ENCODE results near the gene PTGDS.

- no peak for TF ChIP-seq ESRRG (CRISPR knock-in tag; IDR thresholded peaks at IDR 0.05)
- no peak for TF ChIP-seq POU6F1 (CRISPR knock-in tag; IDR thresholded peaks at IDR 0.05; ENCODE audit: borderline replicate concordance, low read depth)
- TF ChIP-seq ZFP30 (CRISPR knock-in tag; IDR thresholded peaks at IDR 0.05): no peak
- no peak for TF ChIP-seq RARB (CRISPR knock-in tag; IDR thresholded peaks at IDR 0.05)
- no peak for TF ChIP-seq BACH2 (CRISPR knock-in tag; IDR thresholded peaks at IDR 0.05; ENCODE audit: borderline replicate concordance)
- TF ChIP-seq CSDC2 (CRISPR knock-in tag; IDR thresholded peaks at IDR 0.05): no peak
- TF ChIP-seq PATZ1 (CRISPR knock-in tag; IDR thresholded peaks at IDR 0.05; ENCODE audit: borderline replicate concordance): no peak
- no peak for TF ChIP-seq CREB5 (CRISPR knock-in tag; IDR thresholded peaks at IDR 0.05; ENCODE audit: low read depth)
- TF ChIP-seq GLIS3 (CRISPR knock-in tag; IDR thresholded peaks at IDR 0.05): no peak
Observed at GRCh38 chr9:137007816-137008270, 30.5 kb downstream of the PTGDS start.

Data from SK-N-SH treated with all-trans-retinoic acid at 6 μM for 48 hours (cell line).